Naive thymus-derived CD4-positive, alpha-beta T cell (primary cell): Measurements from ENCODE around the gene G3BP1. TPM values are rescaled to one million over a fixed set of nuclear protein-coding genes. Genes with fewer than 3 reads are reported as not detected.

ENCODE experiments used
- ATAC-seq: fragments of 150-1000 bp; cut with Tn5 transposase; 2 replicates; pipeline ENCODE4 v1.10.0; 2021; ENCODE audit warnings: mild to moderate bottlenecking, moderate library complexity
- CTCF ChIA-PET: fragments of 350-600 bp; sonication (Branson Sonifier 250); formaldehyde crosslinking; loops from one replicate; lab custom pipeline; 2021; ENCODE audit warnings: antibody characterized with exemption; lab: Charles Lee
- POLR2A ChIA-PET: fragments of 350-600 bp; sonication (Branson Sonifier 250); formaldehyde crosslinking; loops from one replicate; lab custom pipeline; 2021; ENCODE audit warnings: antibody characterized with exemption, inconsistent platforms; lab: Charles Lee
- DNase-seq, 9 donors: peaks; one replicate each; pipeline versions ENCODE4 v3.0.0 to v3.0.0-alpha.2; 2020 to 2022; ENCODE audit warnings: mixed read lengths in 1 of 9
- H3K27ac ChIP-seq: one replicate; pipeline ENCODE4 v1.7.0; 2013; ENCODE audit warnings: mild to moderate bottlenecking, low read depth, low read length, moderate library complexity
- H3K27me3 ChIP-seq, 2 donors: one replicate each; pipeline ENCODE4 v1.7.0; 2013; ENCODE audit warnings: low read length in 2 of 2, mild to moderate bottlenecking in 2 of 2, moderate library complexity in 2 of 2; ENCODE audit not compliant: control insufficient read depth in 2 of 2, insufficient read depth in 2 of 2
- H3K36me3 ChIP-seq, 3 experiments: 1 replicate in 2 of 3; 2 replicates in 1 of 3; pipeline ENCODE4 v1.7.0; 2013; ENCODE audit warnings: low read length in 3 of 3, mild to moderate bottlenecking in 3 of 3, moderate library complexity in 1 of 3; ENCODE audit not compliant: insufficient read depth in 3 of 3, control insufficient read depth in 2 of 3
- H3K4me1 ChIP-seq, 2 donors: one replicate each; pipeline ENCODE4 v1.7.0; 2013; ENCODE audit warnings: low read length in 2 of 2, mild to moderate bottlenecking in 2 of 2, moderate library complexity in 1 of 2; ENCODE audit not compliant: control insufficient read depth in 2 of 2, insufficient read depth in 2 of 2
- H3K4me3 ChIP-seq: 2 replicates; pipeline ENCODE4 v1.7.0; 2013; ENCODE audit warnings: mild to moderate bottlenecking, low read length
- H3K9me3 ChIP-seq, 3 experiments: 1 replicate in 2 of 3; 2 replicates in 1 of 3; pipeline ENCODE4 v1.7.0; 2013; ENCODE audit warnings: low read length in 3 of 3; ENCODE audit not compliant: control insufficient read depth in 2 of 3
- H3K27ac Mint-ChIP-seq, 9 donors: one replicate each; pipeline ENCODE4 v1.8.0; 2020 to 2022; ENCODE audit warnings: mixed read lengths in 9 of 9, mild to moderate bottlenecking in 8 of 9, moderate library complexity in 5 of 9, inconsistent platforms in 2 of 9
- H3K27me3 Mint-ChIP-seq, 5 donors: one replicate each; pipeline ENCODE4 v1.8.0; 2021 to 2022; ENCODE audit warnings: mixed read lengths in 5 of 5, mild to moderate bottlenecking in 1 of 5
- H3K36me3 Mint-ChIP-seq, 5 donors: one replicate each; pipeline ENCODE4 v1.8.0; 2020 to 2022; ENCODE audit warnings: mixed read lengths in 5 of 5, mild to moderate bottlenecking in 3 of 5, inconsistent platforms in 1 of 5
- H3K4me1 Mint-ChIP-seq, 7 donors: one replicate each; pipeline ENCODE4 v1.8.0; 2020 to 2022; ENCODE audit warnings: mixed read lengths in 7 of 7, mild to moderate bottlenecking in 3 of 7, inconsistent platforms in 1 of 7
- H3K4me3 Mint-ChIP-seq, 10 donors: one replicate each; pipeline ENCODE4 v1.8.0; 2020 to 2022; ENCODE audit warnings: mild to moderate bottlenecking in 10 of 10, mixed read lengths in 10 of 10, moderate library complexity in 6 of 10, inconsistent platforms in 2 of 10
- H3K9me3 Mint-ChIP-seq, 11 donors: one replicate each; pipeline ENCODE4 v1.8.0; 2020 to 2022; ENCODE audit warnings: mixed read lengths in 11 of 11, mild to moderate bottlenecking in 4 of 11, inconsistent platforms in 1 of 11, moderate library complexity in 1 of 11
- intact Hi-C, 2 donors: fragments of 100-400 bp; cut with micrococcal nuclease; formaldehyde crosslinking; loops; one replicate each; pipeline ENCODE4 v1.15.1; 2023
- polyA plus RNA-seq, 2 donors: library from polyadenylated mRNA; unstranded; fragments of 300-500 nt; fragmentation: Illumina TruSeq; gene quantifications; one replicate each; pipeline ENCODE4 v1.2.3, GENCODE V29; 2021
- total RNA-seq, 6 experiments: library from RNA in 5 of 6; stranded (reverse) in 5 of 6; gene quantifications; 1 replicate in 5 of 6; 2 replicates in 1 of 6; pipeline ENCODE4 v1.2.3 and lab custom pipeline; 2021 to 2026

Gene G3BP1
- total and polyA plus RNA-seq, 7 experiments from 2014 or later: 86.1 to 244 (median 158) TPM

DNA sequence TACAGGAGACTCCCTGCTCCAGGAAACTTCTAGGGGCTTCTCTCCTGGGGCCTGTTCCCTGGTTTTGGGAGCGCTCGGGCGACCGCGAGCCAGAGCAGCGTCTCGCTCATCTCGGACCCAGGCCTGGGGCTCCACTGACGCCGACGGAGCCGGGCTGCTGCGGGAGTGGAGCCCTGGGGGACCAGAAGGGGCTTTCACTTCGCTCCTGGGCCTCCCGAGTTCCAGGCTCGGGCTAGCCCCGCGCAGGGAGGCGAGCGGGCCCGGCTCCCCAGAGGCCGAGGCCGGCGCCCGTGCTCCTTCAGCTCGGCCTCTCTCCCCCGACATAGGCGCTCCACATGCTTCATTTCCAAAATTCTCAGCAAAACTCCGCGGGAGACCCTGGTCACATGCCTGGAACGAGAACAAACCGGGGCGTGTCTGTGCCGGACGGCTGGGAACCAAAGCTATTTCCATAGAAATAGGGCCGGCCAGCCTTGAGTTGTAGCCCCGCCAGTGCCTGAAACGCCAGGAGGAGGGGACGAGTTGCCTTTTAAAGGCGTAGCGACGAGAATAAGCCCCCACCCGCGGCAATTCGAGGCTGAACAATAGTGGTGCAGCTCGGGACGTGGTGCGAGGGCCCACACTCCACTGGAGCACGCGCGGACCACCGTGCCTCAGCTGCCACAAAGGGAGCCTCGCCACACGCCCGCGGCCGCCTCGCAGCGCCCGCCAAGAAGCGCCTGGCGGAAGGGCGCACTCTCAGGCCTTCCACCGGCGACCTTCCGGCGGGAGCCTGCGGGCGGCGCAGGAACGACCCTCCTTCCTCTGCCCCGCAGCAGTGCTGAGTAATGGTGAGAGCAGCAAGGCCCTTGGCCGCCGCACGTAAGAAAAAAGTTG, 1.1 kb upstream of the G3BP1 start:
- H3K4me3 ChIP-seq: peak overlapping the region; percentile 73
- peak overlapping the region; percentile 87 for H3K27ac ChIP-seq
- ChIA-PET CTCF (interaction anchor here (0.7 to 1.5 kb wide), 7 partner anchors 13 to 118 kb away, joined by 3 to 6 read pairs (median 3); no protein-coding TSS in a partner anchor), POLR2A (interaction anchor here (0.7 to 9.3 kb wide), 23 partner anchors 11 to 1360 kb away, joined by 3 to 232 read pairs (median 4); partner anchors contain the start of genes ATOX1, CCDC69, DCTN4 and RBM22)
- H3K27me3 ChIP-seq: no peaks in the 10 kb centered on the region
- peak in 2 of 9 donors; percentile 8 to 44 for DNase-seq
- intact Hi-C loops: loop anchor here (1.0 to 10.0 kb wide), 26 partner anchors 12 to 1810 kb away; partner anchors contain the start of genes ATOX1 (in 2 of the 2), CD74 (in 2 of the 2), HMGXB3 (in 2 of the 2) and SLC36A1 (in 2 of the 2)
- H3K36me3 ChIP-seq: peaks cover 0 to 5% (median 0%) of the 10 kb centered on the region in 3 experiments
- no peaks in the 10 kb centered on the region for H3K9me3 Mint-ChIP-seq
- peaks cover 16 to 47% (median 35%) of the 10 kb centered on the region in 7 donors for H3K4me1 Mint-ChIP-seq
- peak overlapping the region in 1 of 10 donors; percentile 73 for H3K4me3 Mint-ChIP-seq
- H3K9me3 ChIP-seq: no peaks in the 10 kb centered on the region
- peaks cover 28 to 32% of the 10 kb centered on the region in 2 donors for H3K4me1 ChIP-seq
- ATAC-seq: peak; percentile 13
- no peaks in the 10 kb centered on the region for H3K27me3 Mint-ChIP-seq
- H3K27ac Mint-ChIP-seq: peak overlapping the region in 2 of 9 donors; percentile 86 to 87
- peaks cover 0 to 9% (median 0%) of the 10 kb centered on the region in 5 donors for H3K36me3 Mint-ChIP-seq

DNA sequence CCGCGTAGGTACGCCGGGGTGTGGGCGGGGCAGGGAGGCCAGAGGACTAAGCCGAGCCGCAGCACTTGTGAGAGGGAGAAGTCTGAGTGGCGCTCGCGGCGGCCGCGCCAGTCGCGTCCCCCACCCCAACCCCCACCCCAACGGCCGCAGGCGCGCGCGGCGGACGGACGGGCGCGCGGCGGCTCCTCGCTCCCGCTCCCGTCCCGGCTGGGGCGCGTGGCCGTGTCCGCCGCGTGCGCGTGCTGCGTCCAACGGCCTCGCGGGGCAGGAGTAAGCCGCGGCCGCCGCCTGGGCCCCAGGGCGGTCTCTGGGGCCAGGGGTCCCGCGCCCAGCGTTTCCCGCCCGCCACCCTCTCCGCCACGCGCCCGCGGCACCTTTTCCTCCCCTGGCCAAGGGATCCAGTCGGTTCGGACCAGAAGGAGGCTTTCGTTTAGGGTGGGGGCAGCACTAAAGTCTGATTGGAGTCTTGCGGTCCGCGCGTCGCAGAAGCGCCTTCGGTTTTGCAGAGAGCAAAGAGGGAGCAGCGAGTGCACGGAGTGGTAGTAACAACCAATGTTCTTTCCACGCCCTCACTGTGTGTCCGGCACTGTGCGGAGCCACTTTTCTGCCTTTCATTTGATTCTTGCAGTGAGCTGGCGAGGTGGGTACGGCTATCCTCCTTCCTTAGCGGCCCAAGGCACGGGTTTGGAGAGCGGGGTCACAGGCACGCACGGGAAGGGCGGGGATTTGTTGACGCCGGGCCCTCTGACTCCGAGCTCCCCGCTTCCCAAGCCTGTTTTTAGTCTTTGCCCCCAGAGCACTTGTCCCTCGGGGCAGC, 483 bp downstream of the G3BP1 start:
- Histone ChIP-seq H3K4me3 (peak overlapping the region; percentile 93), H3K27ac (peak overlapping the region; percentile 77), H3K9me3 (no peaks in the 10 kb centered on the region), H3K36me3 (peaks cover 0 to 5% (median 0%) of the 10 kb centered on the region in 3 experiments), H3K27me3 (no peaks in the 10 kb centered on the region), H3K4me1 (peaks cover 36 to 43% of the 10 kb centered on the region in 2 donors)
- Mint-ChIP-seq H3K27ac (peak overlapping the region in 5 of 9 donors; percentile 79 to 94 (median 87)), H3K4me3 (peak overlapping the region in 7 of 10 donors; percentile 89 to 97 (median 94)), H3K36me3 (peaks cover 0 to 12% (median 9%) of the 10 kb centered on the region in 5 donors), H3K4me1 (peaks cover 31 to 61% (median 49%) of the 10 kb centered on the region in 7 donors), H3K9me3 (no peaks in the 10 kb centered on the region), H3K27me3 (no peaks in the 10 kb centered on the region)
- intact Hi-C loops: loop anchor here (5.0 to 10.0 kb wide), 6 partner anchors 255 to 1417 kb away; partner anchors contain the start of genes CD74 (in 1 of the 2), TCOF1 (in 1 of the 2) and TNIP1 (in 1 of the 2)
- ATAC-seq (no peak), DNase-seq (peak in 8 of 9 donors; percentile 35 to 52 (median 45))
- CTCF ChIA-PET: interaction anchor here (0.6 to 1.5 kb wide), 4 partner anchors 28 to 124 kb away, joined by 3 to 4 read pairs (median 3); no protein-coding TSS in a partner anchor
- POLR2A ChIA-PET: interaction anchor here (0.6 to 9.3 kb wide), 24 partner anchors 9 to 1430 kb away, joined by 3 to 232 read pairs (median 4); partner anchors contain the start of genes ATOX1, CCDC69, GM2A and SLC36A1

- Histone ChIP-seq H3K9me3 (no peaks in the 10 kb centered on the region), H3K4me1 (peaks cover 43 to 50% of the 10 kb centered on the region in 2 donors)
- intact Hi-C loops: loop anchor here (5.0 to 10.0 kb wide), 6 partner anchors 254 to 1418 kb away; partner anchors contain the start of genes CD74 (in 1 of the 2), TCOF1 (in 1 of the 2) and TNIP1 (in 1 of the 2)
Observed at GRCh38 chr5:151772846-151773561, 1.2 kb downstream of the G3BP1 start.

DNA sequence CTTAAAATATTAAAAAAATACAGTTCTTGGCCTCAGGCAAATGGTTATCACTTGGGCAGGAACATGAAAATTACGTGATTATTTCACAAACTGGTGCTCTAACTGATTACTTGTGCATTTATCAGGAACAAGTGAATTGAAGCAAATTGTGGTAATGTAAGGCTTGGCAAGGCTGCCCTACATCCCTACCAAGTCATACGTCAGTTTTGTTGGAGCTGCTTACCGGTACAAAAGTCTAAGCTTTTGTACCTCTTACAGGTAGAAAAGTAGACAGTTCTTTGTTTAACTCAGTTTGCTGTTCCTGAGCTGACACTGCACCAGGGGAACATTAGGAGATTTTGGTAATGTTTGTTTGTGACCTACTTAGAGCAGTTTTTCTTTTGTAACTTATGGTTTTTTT, 2.2 kb downstream of the G3BP1 start:
- Mint-ChIP-seq H3K4me3 (peak overlapping the region in 7 of 10 donors; percentile 68 to 97 (median 90)), H3K27ac (peak overlapping the region in 8 of 9 donors; percentile 5 to 80 (median 53)), H3K36me3 (peaks cover 4 to 23% (median 19%) of the 10 kb centered on the region in 5 donors), H3K9me3 (no peaks in the 10 kb centered on the region), H3K4me1 (peaks cover 40 to 73% (median 65%) of the 10 kb centered on the region in 7 donors), H3K27me3 (no peaks in the 10 kb centered on the region)
- no peak for ATAC-seq
- Histone ChIP-seq H3K9me3 (no peaks in the 10 kb centered on the region), H3K27ac (peak overlapping the region; percentile 77), H3K4me1 (peaks cover 48 to 53% of the 10 kb centered on the region in 2 donors), H3K4me3 (peak overlapping the region; percentile 93), H3K27me3 (no peaks in the 10 kb centered on the region), H3K36me3 (peaks cover 0 to 7% (median 0%) of the 10 kb centered on the region in 3 experiments)
- ChIA-PET POLR2A (interaction anchor here (0.6 to 9.3 kb wide), 7 partner anchors 9 to 1927 kb away, joined by 3 to 232 read pairs (median 5); partner anchors contain the start of gene ATOX1), CTCF (interaction anchor here (0.6 to 1.0 kb wide), 2 partner anchors 19 to 112 kb away, joined by 3 read pairs; no protein-coding TSS in a partner anchor)
- intact Hi-C loops: loop anchor here (5.0 to 10.0 kb wide), 6 partner anchors 253 to 1419 kb away; partner anchors contain the start of genes CD74 (in 1 of the 2), TCOF1 (in 1 of the 2) and TNIP1 (in 1 of the 2)
- DNase-seq: no peak

More at GRCh38 chr5:151772846-151773561, 1.2 kb downstream of the G3BP1 start:
- ChIA-PET CTCF (interaction anchor here (0.6 to 0.7 kb wide), 3 partner anchors 101 to 125 kb away, joined by 3 to 4 read pairs (median 3); no protein-coding TSS in a partner anchor), POLR2A (interaction anchor here (0.6 to 9.3 kb wide), 10 partner anchors 8 to 1323 kb away, joined by 3 to 232 read pairs (median 4); partner anchors contain the start of gene ATOX1)
- H3K9me3 Mint-ChIP-seq: no peaks in the 10 kb centered on the region
- ATAC-seq: no peak
- H3K36me3 ChIP-seq: peaks cover 0 to 6% (median 0%) of the 10 kb centered on the region in 3 experiments
- H3K27ac Mint-ChIP-seq: peak overlapping the region in 5 of 9 donors; percentile 79 to 94 (median 87)
- H3K36me3 Mint-ChIP-seq: peaks cover 4 to 20% (median 17%) of the 10 kb centered on the region in 5 donors
- peaks cover 37 to 68% (median 55%) of the 10 kb centered on the region in 7 donors for H3K4me1 Mint-ChIP-seq
- no peaks in the 10 kb centered on the region for H3K27me3 Mint-ChIP-seq
- peak overlapping the region; percentile 77 for H3K27ac ChIP-seq
- peak in 1 of 9 donors; percentile 14 for DNase-seq
- H3K4me3 Mint-ChIP-seq: peak overlapping the region in 7 of 10 donors; percentile 89 to 97 (median 94)
- peak overlapping the region; percentile 93 for H3K4me3 ChIP-seq
- H3K27me3 ChIP-seq: no peaks in the 10 kb centered on the region

- intact Hi-C loops: loop anchor here in 1 of 2 donors (1.0 to 10.0 kb wide), 3 partner anchors 10 to 1420 kb away; partner anchors contain the start of gene TCOF1
- Mint-ChIP-seq H3K4me1 (peaks cover 49 to 80% (median 71%) of the 10 kb centered on the region in 7 donors), H3K27ac (peak overlapping the region in 8 of 9 donors; percentile 1 to 80 (median 52)), H3K27me3 (no peaks in the 10 kb centered on the region), H3K4me3 (peak overlapping the region in 7 of 10 donors; percentile 38 to 97 (median 74)), H3K36me3 (peaks cover 4 to 33% (median 22%) of the 10 kb centered on the region in 5 donors), H3K9me3 (no peaks in the 10 kb centered on the region)
- ChIA-PET POLR2A (interaction anchor here (0.9 to 9.3 kb wide), 4 partner anchors 8 to 25 kb away, joined by 3 to 232 read pairs (median 6); partner anchors contain the start of gene ATOX1), CTCF (no interaction called here)
- peak overlapping the region; percentile 36 for H3K27ac ChIP-seq
- ATAC-seq: no peak
- H3K4me1 ChIP-seq: peaks cover 49 to 57% of the 10 kb centered on the region in 2 donors
- H3K27me3 ChIP-seq: no peaks in the 10 kb centered on the region
- peaks cover 0 to 7% (median 0%) of the 10 kb centered on the region in 3 experiments for H3K36me3 ChIP-seq
- H3K9me3 ChIP-seq: no peaks in the 10 kb centered on the region
- no peak for DNase-seq
- peak overlapping the region; percentile 8 for H3K4me3 ChIP-seq
Observed at GRCh38 chr5:151775025-151775606, 3.4 kb downstream of the G3BP1 start.
